GM19438 (cell line): ENCODE data around the gene KBTBD12.
"Not testable (repeated sequence)": the region's sequence is repeated elsewhere in the genome, so short reads cannot be mapped to it uniquely, and the experiment has no call there.

Experiments
- ATAC-seq: cut with Tn5 transposase; IDR thresholded peaks from one replicate; pipeline ENCODE4 v1.9.1; 2021; ENCODE audit warnings: low read depth; ENCODE audit not compliant: unreplicated experiment

The KBTBD12 gene

DNA sequence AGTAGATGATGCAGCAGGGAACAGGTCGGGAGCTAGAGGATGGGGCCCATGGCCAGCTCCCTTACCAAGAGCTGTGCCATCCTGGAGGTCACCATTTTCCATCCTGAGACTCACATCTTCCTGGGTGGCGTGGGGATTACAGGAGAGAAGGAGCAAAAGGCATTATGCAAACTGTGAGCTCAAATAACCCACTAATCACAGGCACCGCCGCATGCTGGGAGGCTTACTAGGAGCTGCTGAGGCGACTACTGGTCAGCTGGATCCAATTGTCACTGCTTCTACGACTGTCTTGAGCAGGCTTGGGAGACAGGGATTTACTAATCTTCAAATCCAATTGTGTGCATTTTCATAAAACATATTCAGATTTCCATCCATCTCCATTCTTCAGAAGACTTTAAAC lies 12.5 kb upstream of the KBTBD12 start:
- ATAC-seq: no peak

DNA sequence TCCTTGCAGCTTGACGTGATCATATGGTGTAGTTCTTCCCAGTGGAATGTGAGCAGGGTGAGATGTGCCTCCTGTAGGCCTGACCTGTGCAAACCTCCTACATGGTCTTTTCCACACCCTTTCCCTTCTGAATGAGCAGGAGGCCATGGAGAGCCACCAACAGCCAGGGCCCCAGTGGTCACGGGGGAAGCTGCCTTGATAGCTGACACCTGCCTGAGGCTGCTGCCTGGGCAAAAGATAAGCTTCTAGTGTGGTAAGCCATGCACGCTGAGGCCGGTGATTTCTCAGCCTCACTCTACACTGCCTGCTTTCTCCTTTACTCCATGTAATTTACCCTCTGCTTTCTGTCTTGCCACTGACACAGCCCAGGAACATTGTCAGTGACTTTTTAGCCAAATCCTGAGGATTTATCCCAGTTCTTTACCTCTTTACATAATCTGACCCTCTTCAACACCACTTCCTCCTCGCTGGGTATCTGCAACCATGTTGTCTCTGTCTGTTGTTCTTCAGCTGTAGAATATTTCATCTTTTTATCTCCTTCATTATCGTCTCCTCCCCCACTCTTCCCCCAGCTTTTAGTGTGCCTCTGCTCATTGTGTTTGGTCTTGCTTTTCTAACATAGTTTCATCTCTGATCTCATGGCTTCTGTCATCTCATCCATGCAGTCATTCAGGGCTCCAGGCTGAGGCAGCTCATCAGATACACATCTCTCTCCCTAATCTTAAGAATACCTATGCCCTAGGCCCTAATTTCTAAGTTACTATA lies 11.2 kb upstream of the KBTBD12 start:
- no peak for ATAC-seq

DNA sequence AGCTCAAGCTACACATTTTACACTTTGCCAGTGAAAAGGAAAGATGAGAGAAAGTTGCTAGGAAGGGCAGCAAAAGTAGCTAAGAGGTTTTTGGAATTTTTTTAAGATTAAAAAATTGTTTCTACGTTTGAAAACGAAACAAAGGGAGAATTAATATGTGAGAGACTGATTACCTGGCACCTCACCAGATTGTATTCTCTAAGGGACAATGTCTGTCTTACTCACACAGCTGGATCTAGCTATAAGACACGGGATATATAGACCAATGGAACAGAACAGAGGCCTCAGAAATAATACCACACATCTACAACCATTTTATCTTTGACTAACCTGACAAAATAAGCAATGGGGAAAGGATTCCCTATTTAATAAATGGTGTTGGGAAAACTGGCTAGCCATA lies 9.5 kb upstream of the KBTBD12 start:
- ATAC-seq: no peak

GRCh38 chr3:127906653-127907052 lies 8.4 kb upstream of the KBTBD12 start:
- ATAC-seq: not testable (repeated sequence)

DNA sequence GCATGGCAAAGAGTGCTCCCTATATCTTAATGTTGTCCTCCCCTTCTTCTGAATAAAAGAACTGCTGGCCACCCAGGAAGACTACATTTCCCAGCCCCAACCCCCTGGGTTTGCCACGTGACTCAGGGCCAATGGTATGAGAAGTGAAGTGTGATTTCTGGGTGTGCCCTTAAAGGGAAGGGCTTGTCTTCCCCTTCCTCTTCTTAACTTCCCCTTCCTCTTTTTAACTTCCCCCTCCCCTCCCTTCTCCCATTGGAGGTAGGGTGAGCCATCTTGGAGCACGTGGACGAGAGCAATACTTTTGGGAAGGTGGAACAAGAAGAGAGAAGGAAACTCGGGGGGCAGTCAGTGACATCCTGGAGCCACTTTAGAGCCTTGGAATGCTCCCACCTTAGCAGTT lies 6.8 kb upstream of the KBTBD12 start:
- no peak for ATAC-seq

DNA sequence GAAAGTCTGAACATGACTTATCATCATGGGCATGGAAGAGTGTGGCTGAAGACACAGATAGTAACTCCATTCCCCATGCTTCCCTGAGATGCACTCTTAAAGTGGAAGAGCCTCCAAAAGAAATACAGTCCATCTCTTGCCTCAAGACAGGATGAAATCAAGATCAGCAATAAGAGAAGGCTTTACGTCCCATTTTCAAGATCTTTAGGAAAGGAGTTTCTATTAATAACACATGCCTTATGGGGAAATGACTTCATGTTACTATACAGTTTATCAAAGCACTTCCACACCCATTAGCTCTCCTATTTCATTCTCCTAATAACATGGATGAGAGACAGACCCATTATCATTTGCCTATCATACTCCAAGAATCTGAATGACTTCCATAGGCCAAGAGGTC lies 6.1 kb upstream of the KBTBD12 start:
- ATAC-seq: no peak

DNA sequence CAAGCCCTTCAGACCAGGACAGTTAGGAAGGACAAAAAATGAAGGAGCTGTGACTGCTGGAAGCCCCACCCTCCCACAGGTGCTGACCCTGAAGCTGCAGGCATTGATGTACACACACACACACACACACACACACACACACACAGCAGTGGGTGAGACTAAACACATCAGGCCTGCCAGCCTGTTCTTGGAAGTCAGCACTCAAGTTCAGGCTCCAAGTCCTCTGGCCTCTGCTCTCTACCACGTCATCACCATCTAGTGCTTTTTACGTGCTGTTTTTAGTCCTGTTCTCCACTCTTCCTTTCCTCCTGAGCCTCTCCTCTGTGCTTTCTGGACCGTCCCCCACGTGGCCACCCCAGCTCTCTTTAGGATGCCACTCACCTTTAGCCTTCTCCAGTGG lies 5.4 kb upstream of the KBTBD12 start:
- no peak for ATAC-seq

DNA sequence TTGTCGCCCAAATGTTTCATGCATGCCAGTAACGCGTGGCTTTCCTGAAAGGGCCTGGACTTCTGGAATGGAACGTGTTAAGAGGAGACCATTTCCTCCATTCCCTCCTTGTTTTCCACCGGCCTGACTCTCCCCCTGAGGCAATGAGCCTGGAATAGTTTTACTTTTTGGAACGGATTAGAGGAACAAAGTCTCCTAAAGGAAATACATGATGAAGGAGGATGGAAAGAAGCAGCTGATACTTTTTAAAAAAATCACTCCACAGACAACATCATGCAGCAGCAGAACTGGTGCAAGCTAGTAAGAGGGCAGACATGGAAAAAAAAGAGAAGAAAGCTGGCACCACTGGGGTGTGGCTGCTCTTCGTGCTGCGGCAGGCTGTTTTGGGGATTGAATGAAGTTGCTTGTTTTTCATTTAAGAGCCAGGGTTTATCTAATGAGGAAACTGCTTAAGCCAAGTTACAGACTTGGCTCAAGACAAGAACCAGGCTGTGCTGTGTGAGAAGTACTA lies 3.6 kb upstream of the KBTBD12 start:
- no peak for ATAC-seq

- ATAC-seq: not testable (repeated sequence)
Observed at GRCh38 chr3:127913841-127914240, 1.2 kb upstream of the KBTBD12 start.

- no peak for ATAC-seq
Observed at GRCh38 chr3:127914584-127914983, 448 bp upstream of the KBTBD12 start.

DNA sequence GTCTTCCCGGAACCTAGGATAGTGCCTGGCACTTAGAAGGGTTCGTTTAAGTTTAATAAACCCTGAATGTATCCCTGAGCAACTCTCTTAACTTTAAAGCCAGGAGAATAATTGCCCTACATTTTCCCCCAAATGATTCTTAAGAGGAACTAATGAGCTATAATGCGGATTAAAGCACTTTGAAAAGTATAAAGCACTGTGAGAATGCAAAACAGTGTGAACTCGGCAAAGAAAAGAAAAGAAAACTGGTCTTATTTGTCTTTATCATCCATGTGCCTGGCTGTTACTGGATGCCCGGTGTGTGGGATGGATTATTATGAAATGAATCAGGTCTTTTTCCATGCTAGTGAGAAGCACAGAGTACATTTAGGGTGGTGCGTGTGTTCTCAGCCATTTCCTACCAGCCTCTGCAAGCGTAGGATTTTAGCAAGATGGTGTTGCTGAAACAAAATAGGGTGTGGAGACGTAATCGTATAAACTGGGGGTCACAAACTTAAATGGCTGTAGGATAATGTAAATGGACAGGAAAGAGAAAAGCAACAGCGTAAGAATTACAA lies 983 bp downstream of the KBTBD12 start:
- no peak for ATAC-seq

DNA sequence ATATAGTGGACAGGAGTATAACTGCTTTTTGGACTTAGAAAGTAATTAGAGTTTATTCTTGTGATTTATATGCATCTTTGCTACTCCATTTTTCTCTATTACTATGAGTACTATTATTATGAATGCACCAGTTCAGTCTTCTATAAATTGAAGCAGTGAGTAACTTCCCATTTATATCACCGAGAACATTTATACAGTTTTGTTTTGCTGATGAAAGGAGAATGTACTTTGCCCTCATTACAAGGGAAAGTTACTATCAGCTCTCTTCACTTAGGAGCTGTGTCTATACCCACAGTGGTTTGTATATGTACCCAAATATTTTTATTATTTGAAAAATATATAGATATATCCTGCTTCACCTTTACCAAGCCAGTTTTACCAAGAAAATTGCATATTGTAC lies 5.7 kb downstream of the KBTBD12 start:
- no peak for ATAC-seq

GRCh38 chr3:127923611-127924010 lies 8.6 kb downstream of the KBTBD12 start:
- ATAC-seq: no peak

- ATAC-seq: no peak
Observed at GRCh38 chr3:127925384-127925783, 10.4 kb downstream of the KBTBD12 start.

GRCh38 chr3:127927829-127928604 lies 13.0 kb downstream of the KBTBD12 start:
- no peak for ATAC-seq

GRCh38 chr3:127929818-127930413 lies 14.9 kb downstream of the KBTBD12 start:
- no peak for ATAC-seq

DNA sequence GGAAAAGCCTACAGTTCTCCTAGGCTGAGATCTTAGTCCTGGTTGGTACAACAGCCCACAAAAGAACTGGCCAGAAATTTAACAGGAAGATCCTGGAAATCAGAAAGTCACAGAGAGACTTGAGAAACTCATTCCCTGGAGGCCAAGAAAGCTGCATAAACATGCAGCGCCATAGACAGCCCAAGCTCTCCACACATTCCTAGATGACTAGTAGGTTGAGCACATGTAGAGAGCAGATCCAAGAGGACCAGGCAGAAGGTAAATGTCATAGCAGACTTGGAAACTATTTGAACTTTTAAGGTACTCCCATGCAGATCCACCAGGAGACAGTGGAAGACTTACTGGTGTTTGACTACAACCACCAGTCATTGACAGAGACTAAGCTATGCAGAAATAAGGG lies 18.4 kb downstream of the KBTBD12 start:
- no peak for ATAC-seq

GRCh38 chr3:127938800-127939199 lies 23.8 kb downstream of the KBTBD12 start:
- ATAC-seq: no peak

DNA sequence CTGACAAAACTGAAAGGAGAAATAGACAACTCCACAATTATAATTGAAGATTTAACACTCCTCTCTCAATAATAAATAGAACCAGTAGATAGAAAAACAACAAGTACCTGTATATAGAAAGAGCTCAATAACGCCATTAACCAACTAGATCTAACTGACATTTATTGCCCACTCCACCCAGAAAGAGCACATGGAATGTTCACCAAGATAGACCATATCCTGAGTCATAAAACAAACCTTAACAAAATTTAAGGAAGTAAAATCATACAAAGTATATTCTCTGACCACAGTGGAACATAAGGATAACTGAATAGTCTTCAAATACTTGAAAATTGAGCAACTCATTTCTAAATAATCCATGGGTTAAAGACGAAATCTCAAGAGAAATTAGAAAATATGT lies 25.1 kb downstream of the KBTBD12 start:
- ATAC-seq: no peak

DNA sequence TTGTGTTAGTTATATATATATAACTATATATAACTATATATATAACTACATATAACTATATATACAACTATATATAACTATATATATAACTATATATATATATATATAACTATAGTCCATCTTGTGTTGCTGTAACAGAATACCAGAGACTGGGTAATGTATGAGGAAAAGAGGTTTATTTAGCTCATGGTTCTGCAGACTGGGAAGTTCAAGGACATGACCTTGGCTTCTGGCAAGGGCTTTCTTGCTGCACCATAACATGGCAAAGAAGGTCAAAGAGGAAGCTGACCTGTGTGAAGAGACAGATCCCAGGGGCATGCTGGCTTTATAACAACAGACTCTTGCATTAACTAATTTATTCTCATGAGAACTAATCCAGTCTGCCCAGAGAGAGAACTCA lies 27.6 kb downstream of the KBTBD12 start:
- no peak for ATAC-seq

GRCh38 chr3:127948211-127948610 lies 33.2 kb downstream of the KBTBD12 start:
- no peak for ATAC-seq
